Measurements from ENCODE around the gene TPSAB1.

- no peak for TF ChIP-seq POLR2AphosphoS5 (IDR thresholded peaks at IDR 0.05; ENCODE audit: low read depth, low read length)
- TF ChIP-seq FOXP2 (optimal IDR thresholded peaks at IDR 0.05; ENCODE audit: borderline replicate concordance, extremely low read depth, extremely low read length, insufficient read depth), result no peak
Measured at GRCh38 chr16:1222553-1223354, 17.8 kb upstream of the TPSAB1 start.

Measured in PFSK-1 (cell line).